WI38 (cell line): ENCODE data around the gene ZNF304.

Experiments
- H3K4me3 ChIP-seq: 2 replicates; pipeline ENCODE4 v1.5.1; 2011; ENCODE audit warnings: low read depth, mild to moderate bottlenecking, control low read depth, low read length
- CTCF ChIP-seq: IDR thresholded peaks from 2 replicates; pipeline ENCODE4 v1.5.1; 2012; ENCODE audit warnings: low read depth, mild to moderate bottlenecking, control low read depth, low read length

The ZNF304 gene

DNA sequence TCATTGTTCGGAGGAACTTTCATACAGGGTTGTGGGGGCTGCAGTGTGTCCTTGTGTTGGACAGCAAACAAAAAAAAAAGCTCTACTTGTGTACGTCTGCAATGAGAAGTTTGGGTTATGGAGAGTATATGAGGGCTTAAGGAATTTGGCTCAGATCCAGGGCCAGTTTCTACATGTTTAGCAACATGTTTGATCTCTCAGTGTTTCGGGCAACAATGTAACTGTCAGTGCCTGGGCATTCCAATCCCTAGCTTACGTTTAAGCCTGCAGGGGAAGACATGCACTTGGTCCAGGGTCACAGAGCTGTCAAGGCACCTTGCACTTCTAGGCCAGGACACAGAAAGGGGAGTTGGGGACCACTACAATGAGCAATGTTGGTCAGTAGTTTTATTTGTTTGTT is 16.9 kb upstream of the ZNF304 start:
- no peak overlapping the region for H3K4me3 ChIP-seq
- TF ChIP-seq CTCF = no peak

DNA sequence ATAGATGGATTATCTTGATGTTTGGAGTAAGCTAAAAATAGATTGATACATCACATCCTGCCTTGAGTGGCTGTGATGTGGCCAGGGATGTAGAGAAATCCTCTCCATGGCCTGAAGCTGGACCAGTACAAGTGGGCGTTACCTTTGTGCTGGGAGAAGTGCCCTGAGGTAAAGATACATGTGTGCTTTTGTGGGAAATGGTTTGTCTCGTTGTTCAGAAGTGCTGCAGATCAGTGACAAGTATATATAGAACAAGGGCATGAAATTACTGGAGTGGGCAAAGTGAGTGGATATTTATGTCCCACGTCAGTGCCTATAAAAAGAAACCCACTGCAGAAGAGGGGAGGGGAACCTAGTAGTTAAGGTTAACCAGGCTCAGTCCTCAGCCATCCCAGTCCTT is 12.2 kb upstream of the ZNF304 start:
- no peak for TF ChIP-seq CTCF
- no peak overlapping the region for H3K4me3 ChIP-seq

DNA sequence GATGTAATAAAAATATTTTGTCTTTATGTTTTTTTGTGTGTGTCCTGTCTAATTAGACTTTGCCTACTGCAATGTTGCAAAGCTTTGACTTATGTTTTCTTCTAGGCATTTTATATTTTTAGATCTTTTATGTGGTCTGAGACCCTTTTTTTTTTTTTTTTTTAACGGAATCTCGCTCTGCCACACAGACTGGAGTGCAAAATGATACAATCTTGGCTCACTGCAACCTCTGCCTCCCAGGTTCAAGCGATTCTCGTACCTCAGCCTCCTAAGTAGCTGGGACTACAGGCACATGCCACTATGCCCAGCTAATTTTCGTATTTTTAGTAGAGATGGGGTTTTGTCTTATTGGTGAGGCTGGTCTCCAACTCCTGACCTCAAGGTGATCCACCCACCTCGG is 8.5 kb upstream of the ZNF304 start:
- TF ChIP-seq CTCF = no peak
- H3K4me3 ChIP-seq = no peak overlapping the region

DNA sequence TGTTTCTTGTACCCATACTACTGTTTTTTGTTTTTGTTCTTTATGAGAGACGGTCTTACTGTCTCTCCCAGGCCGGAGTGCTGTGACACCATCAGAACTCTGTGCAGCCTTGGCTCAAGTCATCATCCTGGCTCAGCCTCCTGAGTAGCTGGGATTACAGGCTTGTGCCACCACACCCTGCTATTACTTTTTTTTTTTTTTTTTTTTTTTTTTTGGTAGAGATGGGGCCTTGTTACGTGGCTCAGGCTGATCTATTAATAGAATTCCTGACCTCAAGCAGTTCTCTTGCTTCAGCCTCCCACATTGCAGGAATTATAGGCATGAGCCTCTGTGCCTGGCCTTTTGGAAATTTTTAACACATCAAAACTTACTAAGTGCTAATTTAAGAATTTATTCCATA is 2.9 kb upstream of the ZNF304 start:
- TF ChIP-seq CTCF = no peak

GRCh38 chr19:57351867-57352266 is 796 bp downstream of the ZNF304 start:
- H3K4me3 ChIP-seq = peak overlapping the region; percentile 99
- no peak for TF ChIP-seq CTCF

More for the DNA sequence above, 2.9 kb upstream of the ZNF304 start:
- no peak overlapping the region for H3K4me3 ChIP-seq

DNA sequence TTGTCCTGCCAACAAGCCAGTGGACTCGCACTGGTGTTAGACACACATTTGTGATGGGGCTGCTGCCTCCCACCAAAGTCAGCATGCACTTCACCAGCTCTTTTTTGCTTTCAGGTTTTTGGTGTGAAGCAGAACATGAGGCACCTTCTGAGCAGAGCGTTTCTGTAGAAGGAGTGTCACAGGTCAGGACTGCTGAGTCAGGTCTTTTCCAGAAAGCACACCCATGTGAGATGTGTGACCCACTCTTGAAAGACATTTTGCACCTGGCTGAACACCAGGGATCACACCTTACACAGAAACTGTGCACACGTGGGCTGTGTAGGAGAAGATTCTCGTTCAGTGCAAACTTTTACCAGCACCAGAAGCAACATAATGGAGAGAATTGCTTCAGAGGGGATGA is 4.8 kb downstream of the ZNF304 start:
- TF ChIP-seq CTCF = no peak
- H3K4me3 ChIP-seq = no peak overlapping the region

DNA sequence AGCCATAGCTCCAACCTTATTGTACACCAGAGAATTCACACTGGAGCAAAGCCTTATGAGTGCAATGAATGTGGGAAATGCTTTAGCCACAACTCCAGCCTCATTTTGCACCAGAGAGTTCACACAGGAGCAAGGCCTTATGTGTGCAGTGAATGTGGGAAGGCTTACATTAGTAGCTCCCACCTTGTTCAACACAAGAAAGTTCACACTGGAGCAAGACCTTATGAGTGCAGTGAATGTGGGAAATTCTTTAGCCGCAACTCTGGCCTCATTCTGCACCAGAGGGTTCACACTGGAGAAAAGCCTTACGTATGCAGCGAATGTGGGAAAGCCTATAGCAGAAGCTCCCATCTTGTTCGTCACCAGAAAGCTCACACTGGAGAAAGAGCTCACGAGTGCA is 6.3 kb downstream of the ZNF304 start:
- TF ChIP-seq CTCF = no peak
- no peak overlapping the region for H3K4me3 ChIP-seq
